Mesenchymal stem cell (in vitro differentiated cells and primary cell): ENCODE measurements around the gene LBP.
"Not testable (repeated sequence)": the region's sequence is repeated elsewhere in the genome, so short reads cannot be mapped to it uniquely, and the experiment has no call there.

ENCODE experiments used
- DNase-seq: peaks from one replicate; pipeline ENCODE4 v3.0.0-alpha.2; 2013
- H2AFZ ChIP-seq: one replicate; pipeline ENCODE4 v1.6.1; 2013; ENCODE audit warnings: low read depth, mild to moderate bottlenecking, control low read depth, inconsistent platforms, low read length, moderate library complexity
- H2AK5ac ChIP-seq: 2 replicates; pipeline ENCODE4 v1.6.1; 2013; ENCODE audit warnings: low read length, moderate library complexity, mild to moderate bottlenecking, inconsistent platforms; ENCODE audit not compliant: severe bottlenecking
- H2BK120ac ChIP-seq: one replicate; pipeline ENCODE4 v1.6.1; 2013; ENCODE audit warnings: low read depth, mild to moderate bottlenecking, inconsistent platforms, low read length, moderate library complexity
- H2BK12ac ChIP-seq, 2 experiments: one replicate each; pipeline ENCODE4 v1.6.1; 2013; ENCODE audit warnings: inconsistent platforms in 2 of 2, low read length in 2 of 2, mild to moderate bottlenecking in 2 of 2, moderate library complexity in 2 of 2, control low read depth in 1 of 2
- H2BK15ac ChIP-seq: one replicate; pipeline ENCODE4 v1.6.1; 2013; ENCODE audit warnings: mild to moderate bottlenecking, low read depth, inconsistent platforms; ENCODE audit not compliant: poor library complexity, severe bottlenecking
- H2BK5ac ChIP-seq: 2 replicates; pipeline ENCODE4 v1.6.1; 2013; ENCODE audit warnings: low read depth, mild to moderate bottlenecking, low read length, control low read depth, inconsistent platforms; ENCODE audit not compliant: poor library complexity, severe bottlenecking
- H3K14ac ChIP-seq, 2 experiments: one replicate each; pipeline ENCODE4 v1.6.1; 2013; ENCODE audit warnings: inconsistent platforms in 2 of 2, low read length in 2 of 2, control low read depth in 1 of 2, mild to moderate bottlenecking in 1 of 2, moderate library complexity in 1 of 2
- H3K18ac ChIP-seq, 2 experiments: one replicate each; pipeline ENCODE4 v1.6.1; 2013; ENCODE audit warnings: inconsistent platforms in 2 of 2, low read length in 2 of 2, control low read depth in 1 of 2, low read depth in 1 of 2, mild to moderate bottlenecking in 1 of 2
- H3K23ac ChIP-seq, 2 experiments: one replicate each; pipeline ENCODE4 v1.6.1; 2013; ENCODE audit warnings: inconsistent platforms in 2 of 2, low read length in 2 of 2, mild to moderate bottlenecking in 2 of 2, moderate library complexity in 2 of 2, control low read depth in 1 of 2
- H3K27ac ChIP-seq: 2 replicates; pipeline ENCODE4 v1.5.1; 2013; ENCODE audit warnings: mild to moderate bottlenecking, moderate library complexity, low read length, control low read depth, inconsistent platforms; ENCODE audit not compliant: poor library complexity, severe bottlenecking
- H3K27me3 ChIP-seq, 2 experiments: 2 replicates each; pipeline versions ENCODE4 v1.6.1 to v1.7.0; 2013; ENCODE audit warnings: low read length in 2 of 2, mild to moderate bottlenecking in 2 of 2, moderate library complexity in 2 of 2, control low read depth in 1 of 2, inconsistent platforms in 1 of 2; ENCODE audit not compliant: control insufficient read depth in 1 of 2, insufficient read depth in 1 of 2
- H3K36me3 ChIP-seq, 2 experiments: 2 replicates each; pipeline versions ENCODE4 v1.6.1 to v1.7.0; 2013; ENCODE audit warnings: low read length in 2 of 2, control low read depth in 1 of 2, inconsistent platforms in 1 of 2, low read depth in 1 of 2, mild to moderate bottlenecking in 1 of 2; ENCODE audit not compliant: insufficient read depth in 2 of 2, control insufficient read depth in 1 of 2
- H3K4ac ChIP-seq, 2 experiments: one replicate each; pipeline ENCODE4 v1.6.1; 2013; ENCODE audit warnings: inconsistent platforms in 2 of 2, low read length in 2 of 2, mild to moderate bottlenecking in 2 of 2, moderate library complexity in 2 of 2, control low read depth in 1 of 2, low read depth in 1 of 2
- H3K4me1 ChIP-seq: 2 replicates; pipeline ENCODE4 v1.6.1; 2013; ENCODE audit warnings: low read depth, low read length, control low read depth; ENCODE audit not compliant: control insufficient read depth, insufficient read depth
- H3K4me2 ChIP-seq: 2 replicates; pipeline ENCODE4 v1.6.1; 2013; ENCODE audit warnings: low read length, mild to moderate bottlenecking, inconsistent platforms; ENCODE audit not compliant: poor library complexity, severe bottlenecking
- H3K4me3 ChIP-seq, 2 experiments: 2 replicates each; pipeline versions ENCODE4 v1.5.1 to v1.7.0; 2013; ENCODE audit warnings: low read length in 2 of 2, mild to moderate bottlenecking in 2 of 2, control low read depth in 1 of 2, low read depth in 1 of 2; ENCODE audit not compliant: insufficient read depth in 1 of 2
- H3K79me1 ChIP-seq: replicated peaks from 2 replicates; pipeline ENCODE4 v1.6.1; 2013; ENCODE audit warnings: mild to moderate bottlenecking, control low read depth, low read length, inconsistent platforms; ENCODE audit not compliant: poor library complexity, severe bottlenecking
- H3K9ac ChIP-seq: 2 replicates; pipeline ENCODE4 v1.7.0; 2013; ENCODE audit warnings: mild to moderate bottlenecking, low read length, moderate library complexity
- H3K9me3 ChIP-seq: 2 replicates; pipeline ENCODE4 v1.7.0; 2013; ENCODE audit warnings: mild to moderate bottlenecking, low read length; ENCODE audit not compliant: control insufficient read depth
- H4K8ac ChIP-seq: one replicate; pipeline ENCODE4 v1.6.1; 2013; ENCODE audit warnings: inconsistent platforms, mild to moderate bottlenecking, low read length, moderate library complexity
- H4K91ac ChIP-seq: one replicate; pipeline ENCODE4 v1.6.1; 2013; ENCODE audit warnings: mild to moderate bottlenecking, low read length, inconsistent platforms
- WGBS: methylation state at CpG from one replicate; pipeline ENCODE4 v1.1.7; 2013; ENCODE audit warnings: mixed read lengths; 5-methylcytosine and 5-hydroxymethylcytosine counted together

The LBP gene

GRCh38 chr20:38405132-38405531 is 58.9 kb downstream of the LBP start:
- H3K14ac ChIP-seq: no peak overlapping the region
- no peak overlapping the region for H2BK120ac ChIP-seq
- peaks cover 2% of the 10 kb centered on the region for H3K4me1 ChIP-seq
- H3K36me3 ChIP-seq: no peaks in the 10 kb centered on the region
- no peak overlapping the region for H4K8ac ChIP-seq
- H3K9ac ChIP-seq: no peak overlapping the region
- no peaks in the 10 kb centered on the region for H3K9me3 ChIP-seq
- H3K27me3 ChIP-seq: peaks cover 0 to 15% of the 10 kb centered on the region in 2 experiments
- no peak overlapping the region for H3K4me2 ChIP-seq
- H2AFZ ChIP-seq: no peak overlapping the region
- no peak overlapping the region for H3K4me3 ChIP-seq
- H4K91ac ChIP-seq: no peak overlapping the region
- DNase-seq: no peak
- no peak overlapping the region for H3K18ac ChIP-seq
- H2BK5ac ChIP-seq: no peak overlapping the region
- H3K23ac ChIP-seq: no peak overlapping the region
- no peak overlapping the region for H2AK5ac ChIP-seq
- H2BK12ac ChIP-seq: no peak overlapping the region
- H3K4ac ChIP-seq: no peak overlapping the region
- no peak overlapping the region for H3K27ac ChIP-seq
- no peak overlapping the region for H2BK15ac ChIP-seq
- 94% methylated on average over 1 of the region's 2 CpGs for WGBS
- H3K79me1 ChIP-seq: no peaks in the 10 kb centered on the region

GRCh38 chr20:38406476-38406875 is 60.2 kb downstream of the LBP start:
- Histone ChIP-seq H2BK120ac (no peak overlapping the region), H3K4ac (no peak overlapping the region), H3K9me3 (no peaks in the 10 kb centered on the region), H3K4me3 (no peak overlapping the region), H3K14ac (no peak overlapping the region), H3K79me1 (no peaks in the 10 kb centered on the region), H3K27ac (no peak overlapping the region), H4K8ac (no peak overlapping the region), H4K91ac (no peak overlapping the region), H3K27me3 (peaks cover 0 to 15% of the 10 kb centered on the region in 2 experiments), H2BK5ac (no peak overlapping the region), H2AFZ (no peak overlapping the region), H2AK5ac (no peak overlapping the region), H3K18ac (no peak overlapping the region), H3K4me1 (peaks cover 2% of the 10 kb centered on the region), H3K9ac (no peak overlapping the region), H2BK12ac (no peak overlapping the region), H3K23ac (no peak overlapping the region), H3K4me2 (no peak overlapping the region), H3K36me3 (peaks cover 0 to 4% of the 10 kb centered on the region in 2 experiments), H2BK15ac (no peak overlapping the region)
- no peak for DNase-seq
- 97% methylated on average over 5 of the region's 5 CpGs for WGBS

- H3K4me3 ChIP-seq: no peak overlapping the region
These were observed 61.0 kb downstream of the LBP start for GRCh38 chr20:38407321-38407720.

GRCh38 chr20:38407822-38408221 is 61.5 kb downstream of the LBP start:
- not testable (repeated sequence) for H3K4ac ChIP-seq, H2BK120ac ChIP-seq, H3K4me3 ChIP-seq, H3K36me3 ChIP-seq, H3K23ac ChIP-seq, H3K4me1 ChIP-seq, H3K79me1 ChIP-seq, H3K9ac ChIP-seq, H2BK5ac ChIP-seq, H4K8ac ChIP-seq, DNase-seq, H2AK5ac ChIP-seq, H2AFZ ChIP-seq, H3K14ac ChIP-seq, H3K27ac ChIP-seq, H3K18ac ChIP-seq, H2BK12ac ChIP-seq, H3K9me3 ChIP-seq, H4K91ac ChIP-seq, H2BK15ac ChIP-seq, H3K4me2 ChIP-seq
- peaks cover 0 to 10% of the 10 kb centered on the region in 2 experiments for H3K27me3 ChIP-seq
- 94% methylated on average over 6 of the region's 9 CpGs for WGBS

More at GRCh38 chr20:38407321-38407720, 61.0 kb downstream of the LBP start:
- H3K4ac ChIP-seq: no peak overlapping the region
- H4K91ac ChIP-seq: no peak overlapping the region
- no peak overlapping the region for H2BK15ac ChIP-seq
- H3K4me1 ChIP-seq: peaks cover 2% of the 10 kb centered on the region
- no peak overlapping the region for H3K23ac ChIP-seq
- H2AFZ ChIP-seq: no peak overlapping the region
- no peak overlapping the region for H2BK12ac ChIP-seq
- H3K36me3 ChIP-seq: peaks cover 4% of the 10 kb centered on the region in 2 experiments
- peaks cover 4% of the 10 kb centered on the region for H3K9me3 ChIP-seq
- H3K14ac ChIP-seq: no peak overlapping the region
- no peak overlapping the region for H3K9ac ChIP-seq
- H2AK5ac ChIP-seq: no peak overlapping the region
- no peak overlapping the region for H3K4me2 ChIP-seq
- H2BK120ac ChIP-seq: no peak overlapping the region
- DNase-seq: no peak
- 96% methylated on average over 23 of the region's 29 CpGs for WGBS
- no peaks in the 10 kb centered on the region for H3K79me1 ChIP-seq
- no peak overlapping the region for H2BK5ac ChIP-seq
- no peak overlapping the region for H3K27ac ChIP-seq
- H4K8ac ChIP-seq: no peak overlapping the region
- H3K27me3 ChIP-seq: peaks cover 0 to 15% of the 10 kb centered on the region in 2 experiments
- H3K18ac ChIP-seq: no peak overlapping the region
